ENCODE data around the gene KLHL14. TPM values are rescaled to one million over a fixed set of nuclear protein-coding genes. Genes with fewer than 3 reads are reported as not detected.

The KLHL14 gene
- total RNA-seq, 1 donor from 2014 or later: 0.72 TPM

DNA sequence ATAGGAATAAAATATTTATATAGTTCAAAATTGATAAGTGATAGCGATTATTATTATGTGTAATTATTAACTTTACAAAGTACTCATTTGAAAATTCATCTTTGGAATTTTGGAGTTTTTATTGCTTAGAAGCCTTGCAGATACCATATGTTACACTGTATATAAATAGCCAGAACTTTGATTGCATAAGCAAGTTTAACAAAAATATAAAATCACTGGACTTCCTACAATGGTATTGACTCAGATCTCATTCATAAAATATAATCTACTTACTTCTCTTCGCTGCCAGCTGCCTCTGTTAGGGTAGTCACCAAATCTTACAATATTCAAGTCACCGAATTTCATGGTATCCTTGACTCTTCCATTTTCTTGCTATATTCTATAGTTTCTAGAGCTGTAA is 22.5 kb downstream of the KLHL14 start:
- intact Hi-C loops (cut with DNase I): no loop called here
- H3K36me3 ChIP-seq: no peaks in the 10 kb centered on the region
- no peak for DNase-seq
- no peaks in the 10 kb centered on the region for H3K9me3 ChIP-seq
- H3K4me1 ChIP-seq: no peaks in the 10 kb centered on the region
- TF ChIP-seq, protein P1, sequence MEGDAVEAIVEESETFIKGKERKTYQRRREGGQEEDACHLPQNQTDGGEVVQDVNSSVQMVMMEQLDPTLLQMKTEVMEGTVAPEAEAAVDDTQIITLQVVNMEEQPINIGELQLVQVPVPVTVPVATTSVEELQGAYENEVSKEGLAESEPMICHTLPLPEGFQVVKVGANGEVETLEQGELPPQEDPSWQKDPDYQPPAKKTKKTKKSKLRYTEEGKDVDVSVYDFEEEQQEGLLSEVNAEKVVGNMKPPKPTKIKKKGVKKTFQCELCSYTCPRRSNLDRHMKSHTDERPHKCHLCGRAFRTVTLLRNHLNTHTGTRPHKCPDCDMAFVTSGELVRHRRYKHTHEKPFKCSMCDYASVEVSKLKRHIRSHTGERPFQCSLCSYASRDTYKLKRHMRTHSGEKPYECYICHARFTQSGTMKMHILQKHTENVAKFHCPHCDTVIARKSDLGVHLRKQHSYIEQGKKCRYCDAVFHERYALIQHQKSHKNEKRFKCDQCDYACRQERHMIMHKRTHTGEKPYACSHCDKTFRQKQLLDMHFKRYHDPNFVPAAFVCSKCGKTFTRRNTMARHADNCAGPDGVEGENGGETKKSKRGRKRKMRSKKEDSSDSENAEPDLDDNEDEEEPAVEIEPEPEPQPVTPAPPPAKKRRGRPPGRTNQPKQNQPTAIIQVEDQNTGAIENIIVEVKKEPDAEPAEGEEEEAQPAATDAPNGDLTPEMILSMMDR (IDR thresholded peaks at IDR 0.05): no peak
- H3K4me3 ChIP-seq: no peak overlapping the region
- no peaks in the 10 kb centered on the region for H3K27me3 ChIP-seq
- H3K27ac ChIP-seq: no peak overlapping the region
- ATAC-seq: no peak

DNA sequence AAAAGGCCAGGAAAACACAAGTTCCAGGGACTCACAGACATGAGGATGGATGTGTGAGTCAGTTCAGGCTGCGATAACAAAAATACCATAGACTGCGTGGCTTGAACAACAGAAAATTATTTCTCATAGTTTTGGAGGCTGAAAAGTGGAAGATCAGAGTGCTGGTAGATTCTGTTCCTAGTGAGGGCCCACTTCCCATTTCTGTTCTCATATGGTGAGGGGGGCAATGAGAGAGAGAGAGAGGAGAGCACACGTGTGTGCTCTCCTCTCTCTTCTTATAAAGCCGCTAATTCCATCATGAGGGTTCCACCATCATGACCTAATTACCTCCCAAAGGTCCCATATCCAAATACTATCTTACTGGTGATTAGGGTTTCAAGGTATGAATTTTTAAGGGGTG is 23.0 kb downstream of the KLHL14 start:
- ATAC-seq (no peak), DNase-seq (no peak)
- Histone ChIP-seq H3K4me1 (no peaks in the 10 kb centered on the region), H3K9me3 (no peaks in the 10 kb centered on the region), H3K27ac (no peak overlapping the region), H3K27me3 (no peaks in the 10 kb centered on the region), H3K4me3 (no peak overlapping the region), H3K36me3 (no peaks in the 10 kb centered on the region)
- TF ChIP-seq, protein P1 (IDR thresholded peaks at IDR 0.05): no peak
- intact Hi-C loops (cut with DNase I): no loop called here

DNA sequence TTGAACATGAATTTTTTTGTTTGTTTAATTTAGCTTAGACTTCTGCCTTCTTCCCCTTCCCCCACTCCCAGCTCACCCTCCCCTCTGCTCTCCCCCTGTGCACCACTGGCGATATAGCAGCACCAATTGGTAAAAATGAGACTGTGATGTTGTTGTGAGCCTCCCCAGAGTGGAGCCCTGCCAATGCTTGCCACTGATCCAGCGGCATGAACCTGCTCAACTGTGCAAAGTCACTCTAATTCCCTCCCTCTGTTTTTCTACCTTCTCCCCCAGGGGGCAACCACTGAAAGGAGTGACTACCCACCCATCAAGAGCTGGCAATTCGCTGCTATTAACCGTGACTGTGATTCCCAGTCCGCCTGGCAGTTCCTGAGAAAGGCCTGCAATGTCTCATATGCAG is 30.2 kb downstream of the KLHL14 start:
- no peak overlapping the region for H3K4me3 ChIP-seq
- TF ChIP-seq, protein P1 (IDR thresholded peaks at IDR 0.05): no peak
- intact Hi-C loops (cut with DNase I): no loop called here
- no peaks in the 10 kb centered on the region for H3K9me3 ChIP-seq
- no peak for ATAC-seq
- no peaks in the 10 kb centered on the region for H3K36me3 ChIP-seq
- H3K27ac ChIP-seq: no peak overlapping the region
- DNase-seq: no peak
- no peaks in the 10 kb centered on the region for H3K27me3 ChIP-seq
- H3K4me1 ChIP-seq: no peaks in the 10 kb centered on the region

DNA sequence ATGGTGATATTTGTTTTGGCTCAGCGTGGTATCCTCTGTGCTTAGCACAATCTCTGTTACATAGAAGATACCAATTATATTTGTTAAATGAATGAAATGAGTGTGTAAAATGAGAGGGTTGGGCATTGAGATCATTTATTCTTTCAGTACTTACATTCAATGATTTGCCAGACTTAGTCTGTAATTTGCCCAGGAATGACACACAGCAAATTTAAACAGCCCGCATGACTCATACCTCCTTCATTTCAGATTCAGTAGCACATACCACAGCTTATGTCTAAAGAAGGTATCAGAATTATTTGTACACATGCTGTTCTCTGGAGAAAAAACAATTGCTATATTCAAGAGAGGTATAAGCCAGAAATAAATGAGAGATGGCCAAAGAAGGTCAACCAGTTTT is 37.0 kb downstream of the KLHL14 start:
- Histone ChIP-seq H3K36me3 (no peaks in the 10 kb centered on the region), H3K27ac (no peak overlapping the region), H3K27me3 (no peaks in the 10 kb centered on the region), H3K4me1 (no peaks in the 10 kb centered on the region), H3K4me3 (no peak overlapping the region), H3K9me3 (no peaks in the 10 kb centered on the region)
- intact Hi-C loops (cut with DNase I): no loop called here
- DNase-seq (no peak), ATAC-seq (no peak)
- TF ChIP-seq, protein P1 (IDR thresholded peaks at IDR 0.05): no peak

DNA sequence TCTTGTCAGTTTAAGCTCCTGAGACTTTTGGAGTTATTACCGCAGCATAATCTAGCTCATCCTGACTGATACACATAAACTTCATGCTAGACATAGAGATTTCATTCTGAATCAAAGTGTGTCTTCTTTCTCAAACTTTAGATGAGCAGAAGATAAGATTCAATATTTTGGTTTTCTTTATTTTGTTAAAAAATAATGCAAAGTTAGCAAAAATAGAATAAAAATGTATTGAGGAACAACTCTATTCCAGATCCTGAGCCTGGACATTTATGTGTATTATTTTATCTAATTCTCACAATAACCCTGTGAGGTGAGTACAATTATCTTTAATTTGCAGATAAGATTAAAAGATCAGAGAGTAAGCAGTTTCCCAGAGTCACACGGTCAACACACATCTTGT is 38.4 kb downstream of the KLHL14 start:
- Histone ChIP-seq H3K36me3 (no peaks in the 10 kb centered on the region), H3K4me1 (no peaks in the 10 kb centered on the region), H3K27me3 (no peaks in the 10 kb centered on the region), H3K27ac (no peak overlapping the region), H3K9me3 (no peaks in the 10 kb centered on the region), H3K4me3 (no peak overlapping the region)
- DNase-seq (no peak), ATAC-seq (no peak)
- TF ChIP-seq, protein P1 (IDR thresholded peaks at IDR 0.05): no peak
- intact Hi-C loops (cut with DNase I): no loop called here

DNA sequence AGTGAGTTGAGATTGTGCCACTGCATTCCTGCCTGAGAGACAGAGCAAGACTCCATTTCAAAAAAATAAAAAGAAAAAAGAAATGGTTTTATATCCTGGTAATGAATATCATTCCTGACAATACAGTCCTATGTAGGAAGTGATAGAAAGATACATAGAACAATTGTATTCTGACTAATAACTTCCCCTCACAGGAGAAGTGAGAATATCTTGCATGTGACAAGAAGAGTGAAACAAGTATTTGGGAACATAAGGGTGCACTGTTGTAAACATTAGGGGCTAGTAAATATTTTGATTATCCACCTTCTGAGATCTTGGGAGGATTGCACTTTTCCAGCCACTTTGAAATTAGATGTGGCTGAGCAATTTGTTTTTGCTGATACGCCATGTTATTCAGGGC is 40.7 kb downstream of the KLHL14 start:
- intact Hi-C loops (cut with DNase I): no loop called here
- no peak overlapping the region for H3K4me3 ChIP-seq
- H3K36me3 ChIP-seq: no peaks in the 10 kb centered on the region
- H3K27ac ChIP-seq: no peak overlapping the region
- DNase-seq (no peak), ATAC-seq (no peak)
- H3K27me3 ChIP-seq: no peaks in the 10 kb centered on the region
- H3K9me3 ChIP-seq: no peaks in the 10 kb centered on the region
- H3K4me1 ChIP-seq: no peaks in the 10 kb centered on the region
- TF ChIP-seq, protein P1 (IDR thresholded peaks at IDR 0.05): no peak

All from upper lobe of right lung (tissue), 1 donor.